ENCODE results near the gene STX3. TPM values are rescaled to one million over a fixed set of nuclear protein-coding genes. Genes with fewer than 3 reads are reported as not detected.

STX3 gene
- total and polyA plus RNA-seq, 4 donors, result 3.3 to 8.5 (median 5.8) TPM

DNA sequence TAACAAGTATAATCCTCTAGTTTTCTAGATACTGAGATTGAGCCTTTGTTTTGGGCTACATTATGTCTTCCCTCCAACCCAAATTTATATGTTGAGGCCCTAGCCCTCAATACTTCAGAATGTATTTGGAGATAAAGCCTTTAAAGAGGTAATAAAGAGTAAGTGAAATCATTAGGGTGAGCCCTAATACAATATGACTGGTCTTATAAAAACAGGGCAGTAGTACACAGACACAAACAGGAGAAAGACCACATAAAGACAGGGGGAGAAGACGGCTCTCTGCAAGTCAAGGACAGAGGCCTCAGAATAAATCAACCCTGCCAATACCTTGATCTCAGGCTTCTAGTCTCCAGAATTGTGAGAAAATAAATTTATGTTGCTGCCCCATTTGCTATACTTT is 47.8 kb upstream of the STX3 start (continued):
- TF ChIP-seq, protein P1, sequence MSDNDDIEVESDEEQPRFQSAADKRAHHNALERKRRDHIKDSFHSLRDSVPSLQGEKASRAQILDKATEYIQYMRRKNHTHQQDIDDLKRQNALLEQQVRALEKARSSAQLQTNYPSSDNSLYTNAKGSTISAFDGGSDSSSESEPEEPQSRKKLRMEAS (IDR thresholded peaks at IDR 0.05), result no peak
- TF ChIP-seq RAD21 (IDR thresholded peaks at IDR 0.05), result no peak
- no peak for TF ChIP-seq FOXA2 (IDR thresholded peaks at IDR 0.05)
- no peak for TF ChIP-seq HNF4A (conservative IDR thresholded peaks at IDR 0.05)
- TF ChIP-seq TAF1 (conservative IDR thresholded peaks at IDR 0.05), result no peak
- no peak for TF ChIP-seq GABPA (IDR thresholded peaks at IDR 0.05 in 1 of 2, conservative IDR thresholded peaks at IDR 0.05 in 1 of 2)
- no peak for TF ChIP-seq YY1 (IDR thresholded peaks at IDR 0.05)

- H3K27ac ChIP-seq (ENCODE audit: low read depth in 1 of 2, low read length in 2 of 2), result no peak overlapping the region
- peaks cover 0 to 4% (median 0%) of the 10 kb centered on the region in 4 donors for H3K27me3 ChIP-seq (ENCODE audit: control insufficient read depth in 4 of 4, insufficient read depth in 4 of 4, low read length in 3 of 4)
- no peak for TF ChIP-seq ATF3 (IDR thresholded peaks at IDR 0.05)
- no peak for TF ChIP-seq FOXA2 (IDR thresholded peaks at IDR 0.05)
- TF ChIP-seq HNF4A (conservative IDR thresholded peaks at IDR 0.05), result no peak
- TF ChIP-seq TAF1 (conservative IDR thresholded peaks at IDR 0.05), result no peak
- no peak for TF ChIP-seq EGR1 (IDR thresholded peaks at IDR 0.05; ENCODE audit: low read depth in 2 of 2)
- TF ChIP-seq HNF4G (IDR thresholded peaks at IDR 0.05), result no peak
- no peak for TF ChIP-seq YY1 (IDR thresholded peaks at IDR 0.05)
- no peak for TF ChIP-seq SP1 (IDR thresholded peaks at IDR 0.05)
- no peak for TF ChIP-seq ZBTB33 (IDR thresholded peaks at IDR 0.05)
- no peak for TF ChIP-seq RAD21 (IDR thresholded peaks at IDR 0.05)
- no peaks in the 10 kb centered on the region for H3K36me3 ChIP-seq (ENCODE audit: control insufficient read depth in 4 of 4, insufficient read depth in 3 of 4, low read depth in 1 of 4, low read length in 3 of 4)
- no peak overlapping the region for H3K9ac ChIP-seq (ENCODE audit: low read depth in 1 of 2, low read length in 2 of 2)
- DNase-seq (ENCODE audit: low spot score), result no peak
- no peaks in the 10 kb centered on the region for H3K4me1 ChIP-seq (ENCODE audit: control insufficient read depth in 4 of 4, insufficient read depth in 4 of 4, low read length in 3 of 4)
- 65% methylated on average over 1 of the region's 1 CpG for WGBS
- no peaks in the 10 kb centered on the region for H3K9me3 ChIP-seq (ENCODE audit: control insufficient read depth in 4 of 4, low read length in 3 of 4)
- H3K4me3 ChIP-seq (ENCODE audit: low read depth in 1 of 3, low read length in 3 of 3), result no peak overlapping the region
Measured at GRCh38 chr11:59708537-59708936, 46.6 kb upstream of the STX3 start.

- Histone ChIP-seq H3K4me1 (ENCODE audit: control insufficient read depth in 4 of 4, insufficient read depth in 4 of 4, low read length in 3 of 4) (no peaks in the 10 kb centered on the region), H3K36me3 (ENCODE audit: control insufficient read depth in 4 of 4, insufficient read depth in 3 of 4, low read depth in 1 of 4, low read length in 3 of 4) (no peaks in the 10 kb centered on the region)
Measured at GRCh38 chr11:59710136-59710847, 44.9 kb upstream of the STX3 start.

More at GRCh38 chr11:59710136-59710847, 44.9 kb upstream of the STX3 start:
- WGBS, result 59% methylated on average over 3 of the region's 3 CpGs
- no peak for DNase-seq (ENCODE audit: low spot score)
- no peaks in the 10 kb centered on the region for H3K9me3 ChIP-seq (ENCODE audit: control insufficient read depth in 4 of 4, low read length in 3 of 4)
- H3K9ac ChIP-seq (ENCODE audit: low read depth in 1 of 2, low read length in 2 of 2), result no peak overlapping the region
- no peak overlapping the region for H3K4me3 ChIP-seq (ENCODE audit: low read depth in 1 of 3, low read length in 3 of 3)
- H3K27ac ChIP-seq (ENCODE audit: low read depth in 1 of 2, low read length in 2 of 2), result no peak overlapping the region
- peaks cover 0 to 4% (median 0%) of the 10 kb centered on the region in 4 donors for H3K27me3 ChIP-seq (ENCODE audit: control insufficient read depth in 4 of 4, insufficient read depth in 4 of 4, low read length in 3 of 4)
- no peak for TF ChIP-seq GABPA (IDR thresholded peaks at IDR 0.05 in 1 of 2, conservative IDR thresholded peaks at IDR 0.05 in 1 of 2)
- no peak for TF ChIP-seq JUND (IDR thresholded peaks at IDR 0.05)
- TF ChIP-seq TAF1 (conservative IDR thresholded peaks at IDR 0.05), result no peak
- no peak for TF ChIP-seq EGR1 (IDR thresholded peaks at IDR 0.05; ENCODE audit: low read depth in 2 of 2)
- TF ChIP-seq FOXA2 (IDR thresholded peaks at IDR 0.05), result no peak
- TF ChIP-seq YY1 (IDR thresholded peaks at IDR 0.05), result no peak
- TF ChIP-seq HNF4A (conservative IDR thresholded peaks at IDR 0.05), result no peak
- TF ChIP-seq HNF4G (IDR thresholded peaks at IDR 0.05), result no peak
- no peak for TF ChIP-seq FOXA1 (IDR thresholded peaks at IDR 0.05)
- TF ChIP-seq ATF3 (IDR thresholded peaks at IDR 0.05), result no peak
- no peak for TF ChIP-seq RXRA (IDR thresholded peaks at IDR 0.05)
- TF ChIP-seq, protein P1 (IDR thresholded peaks at IDR 0.05), result no peak
- no peak for TF ChIP-seq CTCF (IDR thresholded peaks at IDR 0.05; ENCODE audit: low read depth, low read length, missing input control)
